Kidney (tissue), 14 donors: Measurements from ENCODE around the gene TNFRSF17. TPM values are rescaled to one million over a fixed set of nuclear protein-coding genes. Genes with fewer than 3 reads are reported as not detected.
A peak's percentile ranks its signal among the peaks of the same experiment; 100 is the strongest.

ENCODE experiments used
- DNase-seq, 5 donors: peaks; one replicate each; pipeline ENCODE4 v3.0.0-alpha.2; 2013 to 2020
- FAIRE-seq: peaks from 2 replicates; lab custom pipeline; 2012; peaks lifted over from hg19 to GRCh38; lab: Jason Lieb, UNC
- H3K27ac ChIP-seq, 2 donors: one replicate each; pipeline ENCODE4 v1.7.0; 2013; ENCODE audit warnings: low read depth in 2 of 2, low read length in 2 of 2, inconsistent platforms in 1 of 2
- H3K27me3 ChIP-seq: one replicate; pipeline ENCODE4 v1.7.1; 2013; ENCODE audit warnings: low read length, inconsistent platforms; ENCODE audit not compliant: control insufficient read depth, insufficient read depth
- H3K36me3 ChIP-seq, 3 donors: one replicate each; pipeline versions ENCODE4 v1.7.0 to v1.7.1; 2013; ENCODE audit warnings: low read length in 3 of 3, control low read depth in 1 of 3, inconsistent platforms in 1 of 3; ENCODE audit not compliant: insufficient read depth in 3 of 3, control insufficient read depth in 2 of 3
- H3K4me1 ChIP-seq, 3 donors: one replicate each; pipeline versions ENCODE4 v1.7.0 to v1.7.1; 2013; ENCODE audit warnings: low read length in 3 of 3, inconsistent platforms in 1 of 3, low read depth in 1 of 3; ENCODE audit not compliant: control insufficient read depth in 2 of 3, insufficient read depth in 2 of 3
- H3K4me3 ChIP-seq, 3 donors: one replicate each; pipeline versions ENCODE4 v1.7.0 to v1.8.1; 2013; ENCODE audit warnings: low read length in 3 of 3, control low read depth in 1 of 3, inconsistent platforms in 1 of 3
- H3K9ac ChIP-seq, 3 donors: one replicate each; pipeline versions ENCODE4 v1.7.0 to v1.7.1; 2013; ENCODE audit warnings: low read length in 3 of 3, control low read depth in 1 of 3, inconsistent platforms in 1 of 3
- H3K9me3 ChIP-seq, 3 donors: one replicate each; pipeline versions ENCODE4 v1.7.0 to v1.7.1; 2013; ENCODE audit warnings: low read length in 3 of 3, control low read depth in 1 of 3, inconsistent platforms in 1 of 3; ENCODE audit not compliant: control insufficient read depth in 2 of 3, insufficient read depth in 1 of 3
- CTCF ChIP-seq: IDR thresholded peaks from 3 replicates; pipeline ENCODE4 v1.5.1; 2012; ENCODE audit warnings: mild to moderate bottlenecking, moderate library complexity, borderline replicate concordance; ENCODE audit not compliant: insufficient read depth; ENCODE audit errors: extremely low read depth
- intact Hi-C: fragments of 100-400 bp; cut with DNase I; formaldehyde crosslinking; loops from one replicate; pipeline ENCODE4 v1.11.1; 2022
- polyA plus RNA-seq: library from polyadenylated mRNA; stranded (reverse); fragments of 350-450 nt; fragmentation: Illumina TruSeq; extraction: RNeasy Lipid Tissue Mini Kit (QIAGEN cat#74804); gene quantifications from one replicate; pipeline ENCODE4 v1.2.3, GENCODE V29; 2014; ENCODE audit warnings: low read depth, low replicate concordance; ENCODE audit not compliant: insufficient read depth
- total RNA-seq: library from RNA; stranded (reverse); fragmentation: NEBNext Ultra II Directional; extraction: Animal tissue kit (Norgen Biotek cat#: 25700); gene quantifications from one replicate; pipeline ENCODE4 v1.2.1, GENCODE V29; 2021
- donor health status: control.
- donor health status: control.
- donor health status: control.
- donor health status: control.
- donor health status: control.
- donor health status: DM: yes; HTN: yes; CAD: no.
- donor health status: Normal renal cell carcinoma (clear cell type).

TNFRSF17 gene
- total and polyA plus RNA-seq, 2 donors from 2014 or later: 3.0 TPM; not detected in 1

- Histone ChIP-seq H3K9ac (no peak overlapping the region), H3K27me3 (no peaks in the 10 kb centered on the region), H3K4me1 (no peaks in the 10 kb centered on the region), H3K36me3 (peaks cover 0 to 4% (median 0%) of the 10 kb centered on the region in 3 donors), H3K4me3 (no peak overlapping the region), H3K9me3 (no peaks in the 10 kb centered on the region), H3K27ac (no peak overlapping the region)
- FAIRE-seq (no peak), DNase-seq (peak in 2 of 5 donors; percentile 18 to 40)
- peak; percentile 40 for TF ChIP-seq CTCF
- intact Hi-C loops: no loop called here
These were observed 7.1 kb downstream of the TNFRSF17 start for GRCh38 chr16:11972128-11972527.

- H3K27me3 ChIP-seq: no peaks in the 10 kb centered on the region
- DNase-seq (peak in 1 of 5 donors; percentile 25), FAIRE-seq (no peak)
- H3K4me1 ChIP-seq: peaks cover 0 to 5% (median 0%) of the 10 kb centered on the region in 3 donors
- H3K9ac ChIP-seq: no peak overlapping the region
- peaks cover 0 to 4% (median 0%) of the 10 kb centered on the region in 3 donors for H3K36me3 ChIP-seq
- intact Hi-C loops: no loop called here
- no peak for TF ChIP-seq CTCF
- H3K4me3 ChIP-seq: no peak overlapping the region
- no peak overlapping the region for H3K27ac ChIP-seq
- no peaks in the 10 kb centered on the region for H3K9me3 ChIP-seq
These were observed 8.1 kb downstream of the TNFRSF17 start for GRCh38 chr16:11973070-11973469.

- no peak for TF ChIP-seq CTCF
- no peaks in the 10 kb centered on the region for H3K27me3 ChIP-seq
- intact Hi-C loops: no loop called here
These were observed 11.9 kb downstream of the TNFRSF17 start for GRCh38 chr16:11976850-11977375.

More at GRCh38 chr16:11976850-11977375, 11.9 kb downstream of the TNFRSF17 start:
- no peak for FAIRE-seq
- Histone ChIP-seq H3K27ac (peak overlapping the region; percentile 73 to 88), H3K4me3 (peak overlapping the region; percentile 78 to 96 (median 85)), H3K9me3 (no peaks in the 10 kb centered on the region), H3K9ac (peak overlapping the region; percentile 65 to 97 (median 92)), H3K36me3 (peaks cover 0 to 4% (median 0%) of the 10 kb centered on the region in 3 donors), H3K4me1 (peaks cover 0 to 19% (median 9%) of the 10 kb centered on the region in 3 donors)
- DNase-seq: peak in 1 of 5 donors; percentile 70
